DMS53 treated with DMSO at 0.1 percent for 48 hours (cell line): Measurements from ENCODE around the gene BTBD18.

Experiments
- DNase-seq: peaks from one replicate; lab custom pipeline; 2025; ENCODE audit not compliant: unreplicated experiment; lab: John Stamatoyannopoulos, UW

BTBD18 gene

DNA sequence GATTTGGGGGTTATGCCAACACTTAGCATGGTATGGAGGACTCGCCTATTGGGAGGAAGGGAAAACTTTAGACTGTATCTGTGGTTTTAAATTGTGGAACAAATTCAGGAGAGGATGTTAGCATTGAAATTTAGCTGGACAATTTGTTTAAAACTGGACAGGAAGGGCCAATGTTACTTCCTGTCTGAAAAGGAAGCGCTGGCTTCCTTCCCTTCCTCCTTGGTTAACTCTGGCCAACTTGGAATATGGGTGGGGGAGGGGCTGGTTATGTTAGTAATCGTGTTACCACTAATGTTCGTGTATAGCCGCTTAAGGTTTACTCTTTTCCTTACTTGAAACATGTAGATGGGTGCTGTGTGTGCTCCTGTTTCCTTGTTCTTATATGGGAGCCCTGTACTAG lies 23.9 kb upstream of the BTBD18 start:
- DNase-seq: no peak

DNA sequence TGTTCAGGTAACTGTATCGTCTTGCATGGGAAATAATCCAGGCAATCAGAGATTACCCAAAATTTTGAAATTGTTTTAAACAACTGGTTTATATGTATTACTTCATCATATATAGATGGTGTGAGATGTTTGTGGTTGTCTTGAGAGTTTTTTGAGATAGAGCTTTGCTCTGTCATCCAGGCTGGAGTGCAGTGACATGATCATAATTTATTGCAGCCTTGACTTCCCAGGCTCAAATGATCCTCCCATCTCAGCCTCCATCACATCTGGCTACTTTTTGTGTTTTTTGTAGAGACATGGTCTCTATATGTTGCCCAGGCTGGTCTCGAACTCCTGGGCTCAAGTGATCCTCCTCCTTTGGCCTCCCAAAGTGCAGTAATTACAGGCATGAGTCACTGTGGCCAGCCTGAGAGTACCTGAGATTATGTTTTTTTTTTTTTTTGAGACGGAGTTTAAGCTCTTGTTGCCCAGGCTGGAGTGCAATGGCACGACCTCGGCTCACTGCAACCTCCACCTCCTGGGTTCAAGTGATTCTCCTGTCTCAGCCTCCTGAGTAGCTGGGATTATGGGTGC lies 21.5 kb upstream of the BTBD18 start:
- DNase-seq: no peak

DNA sequence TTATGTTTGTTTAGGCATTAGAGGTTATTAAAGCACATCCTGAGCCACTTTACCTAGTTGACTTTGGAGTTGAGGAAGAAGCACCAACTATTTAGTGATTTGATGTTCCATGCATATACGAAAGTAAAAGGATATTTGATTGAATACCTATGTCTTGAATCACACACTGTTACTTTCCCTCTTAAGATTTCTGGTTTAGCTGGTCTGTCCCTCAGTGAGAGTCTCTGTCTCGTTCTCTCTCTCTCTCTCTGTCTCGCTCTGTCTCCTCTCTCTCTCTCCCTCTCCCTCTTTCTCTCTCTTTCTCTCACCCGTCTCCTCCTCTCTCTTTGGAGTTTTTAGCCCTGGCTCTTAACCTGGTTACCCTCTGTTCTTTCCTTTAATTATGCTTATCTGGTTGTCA lies 20.9 kb upstream of the BTBD18 start:
- no peak for DNase-seq

DNA sequence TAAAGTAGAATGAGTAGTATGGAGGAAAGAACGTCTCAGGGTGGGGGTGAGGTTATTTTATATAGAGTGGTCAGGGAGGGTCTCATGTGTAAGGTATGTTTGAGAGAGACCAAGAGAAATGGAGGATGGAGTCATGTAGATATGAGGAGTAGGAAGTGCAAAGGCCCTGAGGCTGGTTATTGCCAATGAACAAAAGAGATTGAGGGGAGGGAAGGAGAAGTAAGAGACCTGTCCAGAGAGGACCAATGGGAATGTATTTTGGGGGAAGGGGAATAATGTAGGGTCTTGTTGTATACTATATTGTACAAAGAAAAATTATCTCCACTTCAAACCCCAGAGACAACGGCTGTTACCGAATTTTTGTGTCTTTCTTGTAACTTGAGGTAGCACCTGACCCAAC lies 19.7 kb upstream of the BTBD18 start:
- no peak for DNase-seq

DNA sequence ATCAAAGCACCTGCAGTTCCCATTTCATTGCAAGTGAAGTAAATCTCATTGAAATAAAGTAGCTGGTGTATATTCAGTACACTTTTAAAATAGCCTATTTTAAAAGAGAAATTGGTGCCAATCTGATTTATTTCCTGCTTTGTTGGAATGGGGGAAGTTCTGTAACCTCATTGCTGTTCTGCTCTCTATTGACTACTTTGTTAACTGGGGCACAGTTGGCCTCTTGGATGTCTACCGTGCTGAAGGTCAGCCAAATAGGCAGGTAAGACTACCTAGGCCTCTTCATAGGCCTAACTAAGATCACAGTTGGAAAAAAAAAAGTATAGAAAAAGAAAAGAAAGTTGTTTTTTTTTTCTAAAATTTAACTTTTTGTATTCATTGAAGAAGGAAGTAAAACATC lies 19.2 kb upstream of the BTBD18 start:
- no peak for DNase-seq

DNA sequence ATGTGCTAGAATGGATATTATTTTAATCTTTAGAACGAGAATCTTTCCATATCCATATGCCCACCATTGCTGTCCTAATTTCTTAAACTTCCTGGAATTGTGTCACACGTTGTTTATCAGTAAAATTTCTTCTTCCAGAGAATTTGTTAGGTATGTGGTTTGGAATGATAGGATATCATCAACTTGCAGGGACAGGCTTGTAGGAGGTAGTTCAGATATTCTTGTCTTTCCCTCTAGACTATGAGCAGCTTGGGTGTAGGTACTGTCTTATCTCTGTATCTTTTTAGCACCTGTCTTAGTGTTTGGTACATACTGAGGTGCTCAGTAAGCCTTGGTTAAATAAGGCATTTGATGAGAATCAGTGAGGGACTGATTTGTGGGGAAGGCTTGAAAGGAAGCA lies 13.4 kb upstream of the BTBD18 start:
- DNase-seq: no peak

DNA sequence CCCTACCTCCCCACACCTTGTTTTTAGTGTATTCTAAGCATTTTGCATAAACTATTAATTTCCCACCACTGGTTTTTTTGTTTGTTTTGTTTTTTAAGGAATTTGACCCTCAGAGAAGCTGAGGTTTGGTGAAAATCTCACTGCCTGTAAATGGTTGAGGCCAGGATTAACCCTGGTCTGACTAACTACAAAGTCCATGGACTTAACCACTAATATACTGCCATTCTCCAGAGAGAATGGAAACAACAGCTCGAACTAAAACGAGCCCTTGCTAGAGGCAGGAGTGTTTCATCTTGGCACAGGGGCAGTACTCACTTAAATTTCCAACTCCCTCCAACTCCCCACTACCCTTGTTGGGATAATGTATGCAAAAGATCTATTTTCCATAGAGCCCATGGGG lies 12.9 kb upstream of the BTBD18 start:
- DNase-seq: no peak

DNA sequence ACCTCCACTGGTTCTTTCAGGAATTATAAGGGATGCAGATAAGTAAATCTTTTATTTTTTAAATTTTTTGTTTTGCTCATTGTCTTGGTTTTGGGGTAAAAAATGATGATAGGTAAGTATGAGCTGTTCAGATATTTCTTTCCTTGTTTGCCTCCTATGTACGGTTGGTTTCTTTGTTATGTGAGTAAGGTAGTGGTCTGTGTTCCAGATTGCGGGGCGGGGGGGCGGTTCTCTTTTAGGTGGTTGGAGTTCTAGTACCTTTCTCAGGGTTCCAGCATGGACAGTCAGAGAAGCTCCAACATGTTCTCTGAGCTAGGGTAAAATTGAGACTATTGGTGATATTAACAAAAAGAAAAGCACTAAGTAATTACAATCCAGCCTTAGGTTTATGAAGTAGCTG lies 12.4 kb upstream of the BTBD18 start:
- no peak for DNase-seq

DNA sequence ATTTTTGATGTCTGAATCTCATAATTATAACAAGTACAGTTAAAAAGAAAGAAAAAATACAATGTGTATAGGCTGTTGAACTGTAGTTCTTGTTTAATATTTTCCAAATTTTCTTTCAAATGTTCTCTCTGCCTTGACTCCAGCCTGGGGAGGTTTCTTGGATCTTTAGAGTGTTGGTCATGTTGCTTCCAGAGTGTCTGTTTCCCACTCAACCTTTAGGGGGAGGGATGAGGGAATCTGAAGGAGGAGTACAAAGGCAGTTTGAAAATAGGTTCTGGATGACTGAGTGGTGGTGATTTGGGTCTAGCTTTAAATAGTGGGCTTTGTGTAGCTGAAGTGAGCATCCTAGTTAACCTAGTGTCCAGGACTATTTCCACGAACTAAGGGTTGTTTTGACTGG lies 11.9 kb upstream of the BTBD18 start:
- DNase-seq: no peak

DNA sequence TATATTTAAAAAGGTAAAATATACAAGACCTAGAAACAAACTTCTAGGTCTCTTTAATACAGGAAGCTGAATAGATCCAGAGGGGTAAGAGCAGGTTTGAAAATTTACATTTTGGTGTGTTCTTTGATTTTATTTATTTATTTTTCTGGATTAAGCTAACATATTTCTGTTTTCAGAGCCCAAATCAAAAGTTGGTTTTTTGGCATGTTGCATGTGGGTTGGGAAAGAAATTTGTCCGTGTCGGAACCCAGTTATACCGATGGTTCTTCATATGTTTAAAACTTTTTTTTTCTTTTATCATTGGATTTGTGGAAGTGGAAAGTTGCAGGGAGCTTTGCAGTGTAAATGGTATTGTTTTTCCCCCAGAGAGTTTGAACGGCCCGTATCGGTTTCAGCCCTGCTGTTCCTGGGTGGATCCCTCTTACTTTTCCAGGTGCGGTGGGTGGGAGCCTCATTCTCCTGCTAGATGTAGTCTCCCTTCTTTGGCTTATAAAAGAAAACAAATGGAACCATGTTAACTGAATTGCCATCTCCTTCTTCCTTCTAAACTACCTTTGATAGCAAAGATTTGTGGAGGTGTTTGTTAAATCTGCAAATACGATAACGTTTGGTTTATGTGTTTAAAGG lies 10.7 kb upstream of the BTBD18 start:
- no peak for DNase-seq

DNA sequence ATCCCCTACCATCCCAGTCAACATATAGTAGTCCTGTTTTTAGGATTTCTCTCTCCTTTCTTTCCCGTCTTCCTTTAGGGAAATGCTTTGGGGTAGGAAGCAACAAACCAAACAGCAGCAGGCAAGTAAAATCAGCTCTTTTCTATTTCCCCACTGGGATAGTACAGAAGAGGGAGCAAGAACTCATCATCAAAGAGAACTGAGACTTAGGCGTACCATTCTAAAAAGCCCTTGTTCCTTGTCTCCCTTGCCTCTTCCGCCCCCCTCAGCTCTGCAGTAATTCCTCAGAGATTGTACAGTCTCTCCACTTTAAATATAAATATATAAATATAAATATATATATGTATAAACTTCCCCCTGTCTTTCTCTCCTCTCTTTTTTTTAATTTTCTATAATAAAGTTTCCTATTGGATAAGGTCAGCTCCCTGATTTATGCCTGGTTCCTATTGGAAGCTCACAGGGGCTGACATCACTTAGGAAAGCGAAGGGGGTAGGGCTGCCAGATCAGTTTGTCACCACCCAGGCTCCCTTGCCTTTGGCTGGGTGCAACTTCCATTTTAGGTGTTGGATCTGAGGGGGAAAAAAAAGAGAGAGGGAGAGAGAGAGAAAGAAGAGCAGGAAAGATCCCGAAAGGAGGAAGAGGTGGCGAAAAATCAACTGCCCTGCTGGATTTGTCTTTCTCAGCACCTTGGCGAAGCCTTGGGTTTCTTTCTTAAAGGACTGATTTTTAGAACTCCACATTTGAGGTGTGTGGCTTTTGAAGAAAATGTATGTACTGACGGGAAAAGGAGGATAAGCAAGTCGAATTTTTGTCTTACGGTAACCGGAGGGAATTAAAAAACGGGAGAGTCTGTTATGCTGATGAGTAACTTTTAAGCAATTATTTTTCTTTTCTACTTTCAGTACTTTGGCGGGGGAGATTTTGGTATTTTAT lies 9.9 kb upstream of the BTBD18 start, which contains the start of gene CTNND1:
Gene CTNND1, plus strand, starts transcription at position 502 of the 934 bp plus-strand sequence. CDS start 29,677 bp downstream, outside the sequence.
- DNase-seq: peak; percentile 74

DNA sequence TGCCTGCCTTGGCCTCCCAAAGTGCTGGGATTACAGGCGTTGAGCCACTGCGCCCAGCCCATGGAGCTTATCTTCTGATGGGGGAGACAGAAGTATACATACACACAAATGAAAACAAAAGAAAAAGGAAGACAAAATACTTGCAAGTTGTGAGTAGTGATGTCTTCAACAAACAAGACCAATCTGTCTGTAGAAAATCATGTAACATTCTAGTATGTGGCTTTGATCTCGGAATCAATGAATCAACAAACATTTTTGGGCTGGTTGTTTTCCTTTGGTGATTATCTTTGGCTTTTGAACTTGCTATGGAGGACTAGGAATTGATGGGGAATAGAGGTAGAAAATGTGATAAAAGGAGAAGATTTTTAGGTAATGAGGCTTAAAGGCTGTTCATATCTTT lies 6.6 kb upstream of the BTBD18 start:
- DNase-seq: no peak

DNA sequence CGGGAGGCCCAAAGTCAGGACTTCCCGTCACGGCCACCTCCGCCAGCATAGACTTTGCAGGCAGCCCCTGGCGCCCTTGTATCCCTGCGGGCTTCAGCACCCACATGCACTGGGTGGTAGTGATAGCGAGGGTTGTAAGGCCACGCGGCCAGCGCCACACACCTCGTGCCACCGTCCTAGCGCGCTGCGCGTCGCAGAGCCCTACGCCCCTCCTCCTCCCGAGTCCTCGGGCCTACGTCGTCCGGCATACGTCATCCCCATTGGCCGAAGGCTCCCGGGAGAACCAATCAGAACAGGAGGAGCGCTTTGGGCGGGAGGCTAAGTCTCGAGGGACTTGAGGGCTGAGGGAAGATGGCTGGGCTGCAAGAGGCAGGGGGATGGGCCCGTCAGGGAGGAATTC lies 1.3 kb upstream of the BTBD18 start:
- no peak for DNase-seq

DNA sequence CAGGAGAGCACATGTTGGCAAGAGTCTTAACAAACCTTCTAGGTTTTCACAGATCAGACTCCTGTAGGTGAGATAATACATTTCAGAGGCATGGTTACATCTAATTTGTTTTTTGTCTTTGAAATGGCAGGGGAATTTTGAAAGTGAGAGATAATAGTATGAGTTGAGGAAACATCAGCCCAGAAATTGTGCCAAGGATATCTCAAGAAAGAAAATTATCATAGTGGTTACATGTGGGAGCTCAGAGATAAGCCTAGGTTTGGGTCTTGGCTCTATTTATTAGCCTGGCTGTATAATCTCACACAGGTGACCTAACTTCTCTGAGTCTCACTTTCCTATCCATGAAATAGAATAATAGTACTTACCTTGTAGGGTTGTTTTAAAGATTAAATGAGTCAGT lies 443 bp downstream of the BTBD18 start:
- no peak for DNase-seq

DNA sequence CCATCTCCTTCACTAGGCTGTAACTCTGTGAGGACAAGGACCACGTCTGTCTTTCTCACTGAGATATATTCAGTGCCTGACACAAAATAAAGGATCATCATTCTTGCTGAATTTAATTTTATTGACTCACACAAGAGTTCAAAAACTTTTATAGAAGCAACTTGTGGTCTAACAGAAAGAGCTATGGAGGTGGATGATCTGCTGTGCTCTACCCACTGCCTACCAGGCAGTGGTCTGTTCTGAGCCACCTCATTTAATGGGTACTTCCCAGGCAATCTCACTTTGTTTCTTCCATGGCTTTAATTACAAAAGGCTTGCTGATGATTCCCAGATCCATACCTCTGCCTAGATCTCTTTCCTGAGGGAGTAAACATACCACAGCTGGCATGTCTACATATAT lies 4.7 kb downstream of the BTBD18 start:
- no peak for DNase-seq

DNA sequence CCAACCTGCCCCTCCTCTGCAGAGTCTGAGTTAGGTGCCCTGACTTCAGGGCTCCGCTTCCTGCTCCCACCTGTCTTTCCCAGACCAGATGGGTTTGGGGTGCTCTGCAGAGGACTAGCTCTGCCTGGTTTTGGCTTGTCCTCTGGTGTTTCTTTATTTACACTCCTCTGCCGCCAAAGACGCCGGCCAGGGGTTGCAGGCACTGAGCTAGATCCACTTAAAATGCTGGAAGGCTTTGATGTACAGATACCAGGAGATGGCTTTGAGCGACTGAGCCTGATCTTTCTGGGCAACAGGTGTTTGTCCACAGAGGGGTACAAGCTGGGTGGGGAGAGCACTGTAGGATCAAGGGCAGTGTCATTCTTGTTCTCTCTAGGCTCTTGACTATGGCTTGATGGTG lies 6.4 kb downstream of the BTBD18 start:
- no peak for DNase-seq

DNA sequence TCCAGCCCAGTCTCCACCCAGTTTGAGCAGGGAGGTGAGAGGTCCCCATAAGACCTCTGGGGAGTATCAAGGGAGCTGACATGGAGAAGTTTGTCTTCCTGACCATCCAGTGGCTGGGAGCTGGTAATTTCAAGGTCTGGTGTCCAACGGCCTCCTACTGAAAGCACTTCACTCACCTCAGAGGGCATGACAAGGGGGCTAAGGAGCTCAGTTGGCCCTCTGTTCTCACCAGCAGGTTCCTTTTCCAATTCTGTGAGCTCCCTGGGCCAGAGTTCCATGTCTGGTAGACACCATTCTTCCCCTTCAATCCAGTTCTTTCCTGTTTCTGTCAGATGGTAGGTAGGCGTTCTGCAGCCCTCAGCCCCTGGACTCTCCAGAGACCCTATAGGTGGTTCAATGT lies 7.3 kb downstream of the BTBD18 start:
- DNase-seq: no peak

DNA sequence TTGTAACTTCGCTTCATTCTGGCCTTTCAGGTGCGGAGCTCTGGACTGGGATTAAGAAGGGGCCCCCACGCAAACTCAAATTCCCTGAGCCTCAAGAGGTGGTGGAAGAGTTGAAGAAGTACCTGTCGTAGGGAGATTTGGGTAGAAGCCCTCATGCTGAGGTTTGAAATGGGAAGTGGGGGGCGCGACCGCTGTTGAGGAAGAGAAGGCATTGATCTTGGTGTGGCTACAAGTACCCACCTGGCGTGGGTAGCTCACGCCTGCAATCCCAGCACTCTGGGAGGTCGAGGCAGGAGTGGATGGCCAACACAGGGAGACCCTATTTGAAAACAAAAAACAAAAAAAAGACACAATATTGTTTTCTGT lies 9.5 kb downstream of the BTBD18 start:
- no peak for DNase-seq

DNA sequence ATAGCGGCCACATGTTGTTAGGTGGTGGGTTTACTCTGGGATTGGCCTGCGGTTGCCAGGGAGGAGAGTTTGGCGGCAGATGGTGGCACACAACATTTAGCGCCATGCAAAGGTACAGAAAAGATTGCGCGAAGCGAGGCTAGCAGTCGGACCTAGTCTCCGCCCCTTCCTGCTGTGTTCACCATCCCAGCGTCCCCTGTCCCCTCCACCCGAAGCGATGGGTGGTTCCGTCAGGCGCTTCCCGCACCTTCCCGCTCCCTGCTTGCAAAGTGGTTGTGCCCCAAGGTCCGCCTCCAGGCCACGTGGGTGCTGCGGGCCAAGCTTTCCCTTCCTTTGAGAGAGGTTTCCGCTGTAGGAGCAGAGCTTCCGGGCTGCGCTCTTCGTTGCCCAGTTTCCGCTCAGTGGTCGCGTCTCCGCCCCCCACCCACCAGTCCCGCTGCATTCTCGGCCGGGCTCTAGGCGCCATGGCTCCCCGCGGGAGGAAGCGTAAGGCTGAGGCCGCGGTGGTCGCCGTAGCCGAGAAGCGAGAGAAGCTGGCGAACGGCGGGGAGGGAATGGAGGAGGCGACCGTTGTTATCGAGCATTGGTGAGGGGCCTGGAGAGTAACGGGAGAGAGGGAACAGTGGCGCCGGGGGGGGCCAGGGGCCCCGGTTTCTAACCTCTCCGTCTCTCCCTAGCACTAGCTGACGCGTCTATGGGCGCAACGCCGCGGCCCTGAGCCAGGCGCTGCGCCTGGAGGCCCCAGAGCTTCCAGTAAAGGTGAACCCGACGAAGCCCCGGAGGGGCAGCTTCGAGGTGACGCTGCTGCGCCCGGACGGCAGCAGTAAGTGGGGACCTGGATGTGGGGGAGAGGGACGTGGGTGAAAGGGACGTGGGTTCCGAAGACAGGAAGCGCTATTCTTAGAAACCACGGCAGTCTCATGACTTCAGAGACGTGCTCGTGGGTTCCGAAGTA lies 10.2 kb downstream of the BTBD18 start, which contains the start of gene SELENOH:
Gene SELENOH, plus strand, starts transcription at position 360 of the 955 bp plus-strand sequence. Its CDS starts 105 bp downstream, at position 465.
- peak; percentile 66 for DNase-seq

DNA sequence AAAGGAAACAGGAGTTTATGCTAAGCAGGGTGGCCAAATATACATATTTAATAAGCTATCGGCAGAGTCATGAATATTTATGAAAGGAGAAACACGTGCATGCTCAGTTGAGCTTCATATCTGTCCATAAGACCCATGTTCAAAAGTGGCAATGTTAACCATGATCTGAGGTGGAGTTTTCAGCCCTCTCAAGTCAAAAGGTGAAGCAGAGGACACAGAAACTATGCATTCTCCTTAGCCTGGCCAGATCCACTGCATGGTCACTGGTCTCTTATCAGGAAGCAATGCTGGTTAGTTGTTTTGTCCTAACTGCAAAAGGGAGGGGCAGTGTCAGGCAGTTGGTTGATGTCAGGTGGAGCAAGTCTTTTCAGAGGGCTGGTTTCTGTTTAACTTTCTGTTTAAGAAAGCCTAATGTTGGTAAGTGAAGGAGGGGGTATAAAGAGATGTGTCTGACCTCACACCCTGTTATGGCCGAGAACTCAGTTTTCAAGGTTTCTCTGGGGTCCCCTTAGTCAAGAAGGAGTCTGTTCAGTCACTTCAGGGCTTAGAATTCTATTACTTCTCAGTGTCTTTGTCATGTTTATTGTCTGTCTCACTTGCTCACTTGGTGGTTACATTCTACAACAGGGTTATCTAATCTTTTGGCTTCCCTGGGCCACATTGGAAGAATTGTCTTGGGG lies 15.9 kb downstream of the BTBD18 start:
- no peak for DNase-seq
